Tibial artery (tissue), 4 donors: ENCODE measurements around the gene TPI1.
"Not testable (repeated sequence)": the region's sequence is repeated elsewhere in the genome, so short reads cannot be mapped to it uniquely, and the experiment has no call there.

Experiments
- DNase-seq, 2 donors: peaks; one replicate each; pipeline ENCODE4 v3.0.0-alpha.2; 2019
- H3K27ac ChIP-seq, 2 donors: fragments of 200-600 bp; sonication (generic) in 1 of 2; 1 replicate in 1 of 2; 2 replicates in 1 of 2; pipeline ENCODE4 v1.5.1; 2018 to 2019; ENCODE audit warnings: mild to moderate bottlenecking in 1 of 2
- H3K27me3 ChIP-seq, 2 donors: fragments of 200-600 bp; sonication (generic) in 1 of 2; one replicate each; pipeline versions ENCODE4 v1.5.1 to v1.6.0; 2016 to 2019
- H3K36me3 ChIP-seq, 3 donors: fragments of 200-600 bp; sonication (generic) in 2 of 3; one replicate each; pipeline ENCODE4 v1.5.1; 2016 to 2019; ENCODE audit warnings: mild to moderate bottlenecking in 2 of 3
- H3K4me1 ChIP-seq, 4 donors: fragments of 200-600 bp; sonication (generic) in 2 of 4; 1 replicate in 3 of 4; 2 replicates in 1 of 4; pipeline ENCODE4 v1.5.1; 2016 to 2019
- H3K4me3 ChIP-seq, 2 donors: fragments of 200-600 bp; sonication (generic) in 1 of 2; 1 replicate in 1 of 2; 2 replicates in 1 of 2; pipeline ENCODE4 v1.5.1; 2018 to 2019; ENCODE audit warnings: mild to moderate bottlenecking in 2 of 2
- H3K9me3 ChIP-seq, 3 donors: fragments of 200-600 bp; sonication (generic) in 1 of 3; one replicate each; pipeline ENCODE4 v1.5.1; 2016 to 2019
- CTCF ChIP-seq, 2 experiments: fragments of 200-600 bp in 1 of 2; fragments of 450-650 bp in 1 of 2; IDR thresholded peaks; one replicate each; pipeline ENCODE4 v1.5.1; 2017 to 2019; ENCODE audit warnings: antibody characterized with exemption in 2 of 2, mild to moderate bottlenecking in 1 of 2, moderate library complexity in 1 of 2
- intact Hi-C: fragments of 100-400 bp; cut with DNase I; formaldehyde crosslinking; loops from one replicate; pipeline ENCODE4 v1.15.0; 2023; ENCODE audit warnings: low total_unique reads

Gene TPI1

DNA sequence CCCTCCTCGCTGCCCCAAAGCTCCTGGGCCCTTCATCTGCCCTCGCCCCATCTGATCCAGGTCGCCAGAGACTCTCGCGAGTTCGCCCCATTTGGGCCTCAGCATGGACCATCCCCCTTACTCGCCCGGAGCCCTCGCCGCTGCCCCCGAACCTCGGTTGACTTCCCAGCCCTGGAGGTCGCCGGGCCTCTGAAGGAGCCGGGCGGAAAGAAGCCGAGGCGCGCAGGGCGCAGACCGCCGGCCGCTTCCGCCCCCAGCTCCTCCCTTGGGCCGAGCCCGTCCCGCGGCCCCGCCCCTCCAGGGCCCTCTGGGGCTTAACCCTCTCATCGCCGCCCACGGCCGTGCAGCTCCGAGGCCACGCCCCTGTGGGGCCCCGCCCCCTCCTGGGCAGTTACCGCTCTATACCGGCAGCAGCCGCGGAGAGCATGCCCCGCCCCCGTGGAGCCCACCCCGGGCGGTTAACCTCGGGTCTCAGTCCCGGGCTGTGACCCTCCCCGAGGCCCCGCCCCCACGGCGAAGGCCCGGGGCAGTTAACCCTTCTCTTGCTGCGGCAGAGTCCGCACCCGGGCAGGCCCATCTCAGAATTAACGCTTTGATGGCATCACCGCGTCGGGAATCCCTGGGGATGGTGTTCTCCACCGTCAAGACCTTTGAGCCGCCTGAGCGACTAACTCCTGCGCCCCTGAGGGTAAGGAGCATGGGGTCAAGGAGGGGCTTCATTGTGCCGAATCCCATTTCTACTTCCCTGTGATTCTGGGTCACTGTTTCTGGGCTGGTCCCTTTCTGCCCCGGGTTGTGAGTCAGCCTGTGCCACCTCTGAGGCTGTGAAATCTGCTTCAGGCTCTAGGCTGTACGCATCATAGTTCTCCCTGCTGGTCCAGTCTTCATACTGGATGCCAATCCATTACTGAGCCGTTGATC, 6.0 kb downstream of the TPI1 start, which contains the start of gene SPSB2:
TSS of gene SPSB2 (minus strand) at position 210 of the 921 bp plus-strand sequence. CDS start 402 bp downstream, outside the sequence.
- no peak for TF ChIP-seq CTCF (IDR thresholded peaks at IDR 0.05)
- Histone ChIP-seq H3K4me1 (peaks cover 0 to 48% (median 37%) of the 10 kb centered on the region in 4 donors), H3K9me3 (no peaks in the 10 kb centered on the region), H3K4me3 (peak within 1 kb of the TSS; percentile 73 to 76), H3K36me3 (peaks cover 10 to 28% (median 21%) of the 10 kb centered on the region in 3 donors), H3K27ac (peak within 1 kb of the TSS; percentile 86 to 88), H3K27me3 (no peaks in the 10 kb centered on the region)
- DNase-seq = peak; percentile 96 to 99
- intact Hi-C loops = no loop called here

- H3K27ac ChIP-seq = peak overlapping the region; percentile 86 to 88
- intact Hi-C loops, DNase-seq, H3K27me3 ChIP-seq, H3K9me3 ChIP-seq: not testable (repeated sequence)
- peaks cover 10 to 28% (median 21%) of the 10 kb centered on the region in 3 donors for H3K36me3 ChIP-seq
- H3K4me1 ChIP-seq = peaks cover 0 to 42% (median 31%) of the 10 kb centered on the region in 4 donors
- H3K4me3 ChIP-seq = peak overlapping the region; percentile 73 to 76
Observed at GRCh38 chr12:6874015-6874368, 6.7 kb downstream of the TPI1 start.

- H3K4me3 ChIP-seq, H3K27ac ChIP-seq, DNase-seq, H3K4me1 ChIP-seq, H3K27me3 ChIP-seq, H3K9me3 ChIP-seq, intact Hi-C loops: not testable (repeated sequence)
- peaks cover 8 to 34% (median 23%) of the 10 kb centered on the region in 3 donors for H3K36me3 ChIP-seq
Observed at GRCh38 chr12:6879824-6880223, 12.5 kb downstream of the TPI1 start.

DNA sequence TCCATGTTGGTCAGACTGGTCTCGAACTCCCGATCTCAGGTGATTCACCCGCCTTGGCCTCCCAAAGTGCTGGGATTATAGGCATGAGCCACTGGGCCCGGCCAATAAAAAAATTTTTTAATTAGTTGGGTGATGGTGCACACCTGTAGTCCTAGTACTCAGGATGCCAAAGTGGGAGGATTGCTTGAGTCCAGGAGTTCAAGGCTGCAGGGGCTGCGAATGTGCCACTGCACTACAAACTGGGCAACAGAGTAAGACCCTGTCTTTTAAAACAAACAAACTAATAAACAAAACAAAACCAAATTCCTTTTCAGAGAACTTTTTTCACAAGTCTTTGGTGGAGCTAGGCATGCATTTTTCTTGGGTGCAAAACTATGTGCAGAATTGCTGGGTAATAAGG, 15.9 kb downstream of the TPI1 start:
- Histone ChIP-seq H3K4me3 (no peak overlapping the region), H3K27ac (no peak overlapping the region), H3K9me3 (no peaks in the 10 kb centered on the region), H3K4me1 (no peaks in the 10 kb centered on the region), H3K27me3 (no peaks in the 10 kb centered on the region), H3K36me3 (peaks cover 8 to 39% (median 24%) of the 10 kb centered on the region in 3 donors)
- intact Hi-C loops = no loop called here
- no peak for TF ChIP-seq CTCF (IDR thresholded peaks at IDR 0.05)
- DNase-seq = no peak

GRCh38 chr12:6883683-6884082, 16.4 kb downstream of the TPI1 start:
- Histone ChIP-seq H3K4me3 (no peak overlapping the region), H3K36me3 (peaks cover 8 to 39% (median 24%) of the 10 kb centered on the region in 3 donors), H3K27me3 (no peaks in the 10 kb centered on the region), H3K27ac (no peak overlapping the region), H3K4me1 (no peaks in the 10 kb centered on the region), H3K9me3 (no peaks in the 10 kb centered on the region)
- no peak for DNase-seq
- intact Hi-C loops = no loop called here
- TF ChIP-seq CTCF (IDR thresholded peaks at IDR 0.05) = no peak

GRCh38 chr12:6884539-6884938, 17.2 kb downstream of the TPI1 start:
- Histone ChIP-seq H3K36me3 (peaks cover 8 to 39% (median 24%) of the 10 kb centered on the region in 3 donors), H3K27me3 (no peaks in the 10 kb centered on the region), H3K4me1 (no peaks in the 10 kb centered on the region), H3K4me3 (no peak overlapping the region), H3K9me3 (no peaks in the 10 kb centered on the region), H3K27ac (no peak overlapping the region)
- TF ChIP-seq CTCF (IDR thresholded peaks at IDR 0.05) = no peak
- DNase-seq = no peak
- intact Hi-C loops = no loop called here

- H3K27me3 ChIP-seq, H3K4me3 ChIP-seq, H3K4me1 ChIP-seq, intact Hi-C loops, DNase-seq, H3K9me3 ChIP-seq, H3K27ac ChIP-seq: not testable (repeated sequence)
- peaks cover 8 to 39% (median 24%) of the 10 kb centered on the region in 3 donors for H3K36me3 ChIP-seq
Observed at GRCh38 chr12:6886206-6886999, 19.1 kb downstream of the TPI1 start.
